OCI-LY3 (cell line): Measurements from ENCODE around the gene CACNA1B.

Experiments
- EZH2phosphoT487 ChIP-seq: fragments of 200-600 bp; shearing (Covaris generic); IDR thresholded peaks from 2 replicates; pipeline ENCODE4 v1.6.1; 2018; ENCODE audit warnings: antibody characterized with exemption, mixed run types, low read depth
- TF ChIP-seq, protein P1 (sequence below): fragments of 200-600, 300-600 bp; sonication (generic); IDR thresholded peaks from 2 replicates; pipeline ENCODE4 v1.5.1; 2014; ENCODE audit warnings: antibody characterized with exemption, low read length, low read depth

DNA sequence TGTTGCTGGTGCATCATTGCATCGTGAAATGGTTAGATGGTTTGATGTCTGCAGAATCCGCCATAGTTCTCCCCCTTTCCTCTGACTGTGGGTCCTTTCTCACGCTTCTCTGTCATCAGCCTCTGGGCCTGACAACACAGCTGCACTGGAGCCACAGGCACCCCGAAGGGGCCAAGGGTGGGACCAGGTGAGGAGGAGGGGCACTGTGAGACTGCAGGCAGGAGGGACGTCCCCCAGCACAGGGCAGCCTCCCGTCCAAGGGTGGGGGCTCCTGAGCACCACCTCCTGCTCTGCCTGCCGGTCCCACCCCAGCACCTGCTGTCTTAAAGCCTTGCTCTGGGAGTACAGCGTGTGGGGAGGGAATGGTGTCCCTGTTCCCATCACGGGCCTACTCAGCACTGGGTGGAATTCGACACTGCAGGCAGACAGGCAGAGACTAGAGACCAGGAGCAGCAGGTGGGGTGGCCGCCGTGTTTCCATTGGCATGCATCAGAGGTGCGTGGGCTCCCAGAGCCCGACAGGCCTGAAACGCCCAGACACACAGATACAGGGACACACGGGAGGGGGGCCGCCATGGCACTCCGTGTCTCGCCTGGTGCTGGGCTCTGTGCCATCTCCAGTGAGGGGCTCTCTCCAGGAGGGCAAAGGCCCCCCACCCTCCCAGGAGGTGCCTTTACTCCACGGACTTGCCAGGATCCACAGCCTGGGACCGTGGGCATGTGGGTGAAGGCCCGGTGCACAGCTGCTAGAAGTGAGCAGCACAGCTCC lies 15.0 kb downstream of the CACNA1B start:
- TF ChIP-seq, protein P1, sequence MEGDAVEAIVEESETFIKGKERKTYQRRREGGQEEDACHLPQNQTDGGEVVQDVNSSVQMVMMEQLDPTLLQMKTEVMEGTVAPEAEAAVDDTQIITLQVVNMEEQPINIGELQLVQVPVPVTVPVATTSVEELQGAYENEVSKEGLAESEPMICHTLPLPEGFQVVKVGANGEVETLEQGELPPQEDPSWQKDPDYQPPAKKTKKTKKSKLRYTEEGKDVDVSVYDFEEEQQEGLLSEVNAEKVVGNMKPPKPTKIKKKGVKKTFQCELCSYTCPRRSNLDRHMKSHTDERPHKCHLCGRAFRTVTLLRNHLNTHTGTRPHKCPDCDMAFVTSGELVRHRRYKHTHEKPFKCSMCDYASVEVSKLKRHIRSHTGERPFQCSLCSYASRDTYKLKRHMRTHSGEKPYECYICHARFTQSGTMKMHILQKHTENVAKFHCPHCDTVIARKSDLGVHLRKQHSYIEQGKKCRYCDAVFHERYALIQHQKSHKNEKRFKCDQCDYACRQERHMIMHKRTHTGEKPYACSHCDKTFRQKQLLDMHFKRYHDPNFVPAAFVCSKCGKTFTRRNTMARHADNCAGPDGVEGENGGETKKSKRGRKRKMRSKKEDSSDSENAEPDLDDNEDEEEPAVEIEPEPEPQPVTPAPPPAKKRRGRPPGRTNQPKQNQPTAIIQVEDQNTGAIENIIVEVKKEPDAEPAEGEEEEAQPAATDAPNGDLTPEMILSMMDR = no peak
- no peak for TF ChIP-seq EZH2phosphoT487
